Activated naive CD4-positive, alpha-beta T cell treated with anti-CD3 and anti-CD28 coated beads, Interleukin-2, amount 10 ng/mL, durations not matched to agents 7 days and 5 days (primary cell): ENCODE measurements around the gene LAMA4.

Source experiments
- CTCF ChIA-PET: fragments of 350-600 bp; sonication (Branson Sonifier 250); formaldehyde crosslinking; loops from one replicate; lab custom pipeline; 2021; ENCODE audit warnings: antibody characterized with exemption; lab: Charles Lee
- DNase-seq: peaks from one replicate; pipeline ENCODE4 v3.0.0-alpha.2; 2020
- H3K27ac Mint-ChIP-seq: one replicate; pipeline ENCODE4 v1.8.0; 2021; ENCODE audit warnings: mild to moderate bottlenecking, moderate library complexity, mixed read lengths
- H3K27me3 Mint-ChIP-seq: one replicate; pipeline ENCODE4 v1.8.0; 2021; ENCODE audit warnings: mild to moderate bottlenecking, mixed read lengths
- H3K36me3 Mint-ChIP-seq: one replicate; pipeline ENCODE4 v1.8.0; 2021; ENCODE audit warnings: mixed read lengths
- H3K4me1 Mint-ChIP-seq: one replicate; pipeline ENCODE4 v1.8.0; 2021; ENCODE audit warnings: mixed read lengths
- H3K4me3 Mint-ChIP-seq: one replicate; pipeline ENCODE4 v1.8.0; 2021; ENCODE audit warnings: mild to moderate bottlenecking, moderate library complexity, mixed read lengths
- H3K9me3 Mint-ChIP-seq: one replicate; pipeline ENCODE4 v1.8.0; 2021; ENCODE audit warnings: mixed read lengths

The LAMA4 gene

DNA sequence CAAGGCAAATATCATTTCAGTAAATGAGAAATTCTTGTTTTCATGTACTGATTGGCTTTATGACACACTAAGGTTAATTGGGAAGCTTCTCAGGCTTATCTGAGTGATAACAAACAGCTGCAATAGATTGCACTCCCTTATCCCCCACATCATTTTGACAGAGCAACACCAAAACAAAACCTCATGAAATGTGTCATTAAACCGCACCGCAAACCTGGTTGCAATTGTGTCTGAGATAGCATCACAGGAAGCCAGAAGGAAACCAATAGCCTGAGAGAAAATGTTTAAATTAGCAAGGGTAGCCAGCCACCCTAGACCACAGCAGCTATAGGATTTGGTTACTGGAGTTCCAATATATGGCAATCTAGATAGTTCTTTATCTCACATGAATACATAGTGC lies 31.6 kb upstream of the LAMA4 start:
- Mint-ChIP-seq H3K27me3 (peaks cover 52% of the 10 kb centered on the region), H3K27ac (no peak overlapping the region), H3K36me3 (no peaks in the 10 kb centered on the region), H3K9me3 (no peaks in the 10 kb centered on the region), H3K4me3 (no peak overlapping the region), H3K4me1 (peaks cover 25% of the 10 kb centered on the region)
- CTCF ChIA-PET = interaction anchor here (0.8 to 1.0 kb wide), 2 partner anchors 9 to 122 kb away, joined by 3 read pairs; no protein-coding TSS in a partner anchor
- DNase-seq = peak; percentile 76

- no peaks in the 10 kb centered on the region for H3K36me3 Mint-ChIP-seq
- no peaks in the 10 kb centered on the region for H3K9me3 Mint-ChIP-seq
- H3K4me1 Mint-ChIP-seq = peaks cover 25% of the 10 kb centered on the region
- no peak overlapping the region for H3K4me3 Mint-ChIP-seq
- CTCF ChIA-PET = no interaction called here
- H3K27ac Mint-ChIP-seq = no peak overlapping the region
- DNase-seq = no peak
- H3K27me3 Mint-ChIP-seq = peaks cover 59% of the 10 kb centered on the region
Observed at GRCh38 chr6:112284603-112285002, 30.2 kb upstream of the LAMA4 start.

- no peaks in the 10 kb centered on the region for H3K36me3 Mint-ChIP-seq
- peaks cover 25% of the 10 kb centered on the region for H3K4me1 Mint-ChIP-seq
- CTCF ChIA-PET = no interaction called here
- H3K27ac Mint-ChIP-seq = no peak overlapping the region
- H3K27me3 Mint-ChIP-seq = peaks cover 58% of the 10 kb centered on the region
- H3K4me3 Mint-ChIP-seq = no peak overlapping the region
- H3K9me3 Mint-ChIP-seq = no peaks in the 10 kb centered on the region
- DNase-seq = no peak
Observed at GRCh38 chr6:112283621-112284020, 29.3 kb upstream of the LAMA4 start.

DNA sequence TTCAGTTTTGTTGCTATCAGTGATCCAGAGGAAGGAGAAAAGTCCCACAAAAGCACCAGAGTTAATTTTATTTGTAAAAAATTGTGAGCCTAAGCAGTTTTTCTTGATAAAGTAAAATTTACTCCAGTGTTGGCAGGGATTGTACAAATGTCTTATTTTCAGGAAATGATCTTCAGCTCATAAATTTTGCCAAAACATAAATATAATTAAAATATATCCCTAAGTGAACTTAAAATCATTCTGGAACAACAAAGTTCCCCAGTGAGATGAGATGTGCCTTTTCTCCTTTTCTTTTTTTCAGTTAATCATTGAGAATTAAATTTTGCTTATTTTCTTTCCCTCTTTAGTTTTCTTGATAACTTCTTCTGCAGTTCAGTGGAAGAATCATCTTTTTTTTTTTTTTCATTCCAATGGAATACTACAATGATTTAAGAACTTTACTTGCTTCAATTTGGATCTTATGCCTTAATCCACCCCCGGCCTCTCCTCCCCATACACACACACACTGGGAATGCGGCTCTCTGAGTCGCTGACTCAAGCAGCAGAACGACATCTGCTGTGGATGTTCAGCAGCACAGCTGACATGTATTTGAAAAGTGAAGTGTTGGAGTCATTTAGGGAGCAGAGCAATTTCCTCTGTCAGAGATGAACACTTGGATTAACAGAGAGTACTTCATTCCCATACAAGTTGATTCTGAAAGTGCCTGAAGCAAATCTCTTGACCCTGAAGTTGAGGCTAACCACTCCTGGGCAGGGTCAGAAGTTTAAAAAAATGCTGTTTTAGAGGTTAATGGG lies 27.7 kb upstream of the LAMA4 start:
- DNase-seq = no peak
- CTCF ChIA-PET = no interaction called here
- Mint-ChIP-seq H3K4me1 (peaks cover 15% of the 10 kb centered on the region), H3K4me3 (no peak overlapping the region), H3K27ac (no peak overlapping the region), H3K9me3 (no peaks in the 10 kb centered on the region), H3K27me3 (peaks cover 58% of the 10 kb centered on the region), H3K36me3 (no peaks in the 10 kb centered on the region)

DNA sequence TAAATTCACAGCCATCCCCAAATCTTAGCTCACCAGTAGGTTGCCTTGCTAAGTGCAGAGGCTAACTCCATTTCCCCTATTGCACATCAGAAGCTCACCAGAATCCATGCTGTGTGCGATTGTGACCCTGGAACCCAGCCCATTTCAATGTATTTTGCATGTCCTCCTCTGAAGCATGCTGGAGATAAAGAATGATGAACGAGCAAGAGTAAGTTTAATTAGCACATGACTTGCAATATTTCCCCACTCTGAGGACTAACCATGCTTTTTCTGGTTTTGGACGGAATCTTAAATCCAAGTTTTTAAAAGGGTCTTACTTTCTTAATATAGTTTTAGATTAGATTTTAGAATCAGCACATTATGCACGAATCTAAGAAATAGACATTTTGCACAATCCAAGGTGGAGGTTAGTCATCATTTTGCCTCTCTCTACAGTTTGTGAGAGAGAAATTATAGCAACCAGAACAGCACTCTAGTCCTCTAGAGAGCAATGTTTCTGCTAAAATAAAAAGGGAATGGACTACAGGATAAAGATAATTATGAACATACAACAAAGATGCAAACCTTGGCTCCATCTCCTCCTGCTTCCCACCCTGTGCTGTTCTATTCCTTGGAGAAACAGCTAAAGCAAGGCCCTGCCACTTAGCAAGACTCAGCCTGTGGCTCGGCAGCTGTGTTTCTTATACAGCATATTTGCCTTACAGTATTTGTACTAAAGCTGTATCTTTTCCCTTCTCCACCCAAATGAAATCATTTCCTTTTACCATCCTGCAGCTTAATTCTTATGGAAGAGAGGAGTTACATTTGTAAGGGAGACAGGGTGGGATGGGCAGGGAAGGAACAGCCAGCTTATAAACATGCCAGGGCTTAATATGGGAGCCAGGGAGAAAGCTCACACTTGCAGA lies 24.9 kb upstream of the LAMA4 start:
- Mint-ChIP-seq H3K36me3 (no peaks in the 10 kb centered on the region), H3K9me3 (no peaks in the 10 kb centered on the region), H3K4me1 (no peaks in the 10 kb centered on the region), H3K27me3 (peaks cover 53% of the 10 kb centered on the region), H3K27ac (no peak overlapping the region), H3K4me3 (no peak overlapping the region)
- CTCF ChIA-PET = interaction anchor here (1.0 kb wide), 1 partner anchor 24 kb away, joined by 3 read pairs; no protein-coding TSS in a partner anchor
- DNase-seq = no peak

DNA sequence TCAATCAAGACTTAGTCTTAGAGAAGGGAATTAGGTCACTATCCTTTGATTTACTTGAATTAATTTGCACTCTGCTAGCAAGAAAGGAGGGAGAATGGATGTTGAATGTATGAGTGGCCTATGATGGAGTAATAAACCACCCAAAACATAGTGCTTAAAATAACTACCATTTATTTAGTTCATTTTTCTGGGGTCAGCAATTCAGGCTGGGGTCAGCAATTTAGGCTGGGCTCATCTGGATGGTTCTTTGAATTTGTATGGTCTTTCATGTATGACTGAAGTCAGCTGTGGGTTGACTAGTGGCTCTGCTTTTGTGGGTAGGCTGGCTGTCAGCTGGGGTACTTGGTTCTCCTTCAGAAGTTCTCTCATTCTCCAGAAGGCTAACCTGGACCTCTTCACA lies 21.0 kb upstream of the LAMA4 start:
- H3K36me3 Mint-ChIP-seq = no peaks in the 10 kb centered on the region
- no peaks in the 10 kb centered on the region for H3K4me1 Mint-ChIP-seq
- no peak overlapping the region for H3K27ac Mint-ChIP-seq
- DNase-seq = no peak
- H3K9me3 Mint-ChIP-seq = no peaks in the 10 kb centered on the region
- CTCF ChIA-PET = no interaction called here
- H3K4me3 Mint-ChIP-seq = no peak overlapping the region
- peaks cover 31% of the 10 kb centered on the region for H3K27me3 Mint-ChIP-seq

GRCh38 chr6:112274774-112275173 lies 20.4 kb upstream of the LAMA4 start:
- Mint-ChIP-seq H3K36me3 (no peaks in the 10 kb centered on the region), H3K9me3 (no peaks in the 10 kb centered on the region), H3K27ac (no peak overlapping the region), H3K4me3 (no peak overlapping the region), H3K27me3 (peaks cover 30% of the 10 kb centered on the region), H3K4me1 (no peaks in the 10 kb centered on the region)
- DNase-seq = no peak
- CTCF ChIA-PET = no interaction called here

DNA sequence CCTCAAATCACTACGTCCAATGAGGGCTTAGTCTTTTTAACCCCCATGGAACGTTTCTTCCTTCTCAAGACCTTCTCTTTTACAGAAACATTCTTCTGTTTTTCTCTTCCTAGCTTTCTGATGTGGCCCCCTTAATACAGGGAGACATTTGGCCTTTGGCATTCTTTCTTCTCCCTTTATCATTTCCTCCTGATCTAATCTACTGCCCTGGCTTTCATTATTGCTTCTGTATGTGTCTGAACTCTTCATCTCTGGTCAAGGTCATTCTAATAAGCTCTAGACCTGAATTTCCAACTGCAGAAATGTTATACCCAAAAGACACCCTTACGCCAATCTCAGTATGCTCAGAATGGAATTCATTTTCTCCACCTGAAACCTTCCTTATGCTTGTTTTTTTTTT lies 18.4 kb upstream of the LAMA4 start:
- no peaks in the 10 kb centered on the region for H3K36me3 Mint-ChIP-seq

GRCh38 chr6:112270756-112271155 lies 16.4 kb upstream of the LAMA4 start:
- Mint-ChIP-seq H3K9me3 (no peaks in the 10 kb centered on the region), H3K36me3 (no peaks in the 10 kb centered on the region)

More for the DNA sequence above, 18.4 kb upstream of the LAMA4 start:
- Mint-ChIP-seq H3K9me3 (no peaks in the 10 kb centered on the region), H3K4me1 (no peaks in the 10 kb centered on the region), H3K27me3 (peaks cover 16% of the 10 kb centered on the region), H3K27ac (no peak overlapping the region), H3K4me3 (no peak overlapping the region)
- DNase-seq = no peak
- CTCF ChIA-PET = no interaction called here

DNA sequence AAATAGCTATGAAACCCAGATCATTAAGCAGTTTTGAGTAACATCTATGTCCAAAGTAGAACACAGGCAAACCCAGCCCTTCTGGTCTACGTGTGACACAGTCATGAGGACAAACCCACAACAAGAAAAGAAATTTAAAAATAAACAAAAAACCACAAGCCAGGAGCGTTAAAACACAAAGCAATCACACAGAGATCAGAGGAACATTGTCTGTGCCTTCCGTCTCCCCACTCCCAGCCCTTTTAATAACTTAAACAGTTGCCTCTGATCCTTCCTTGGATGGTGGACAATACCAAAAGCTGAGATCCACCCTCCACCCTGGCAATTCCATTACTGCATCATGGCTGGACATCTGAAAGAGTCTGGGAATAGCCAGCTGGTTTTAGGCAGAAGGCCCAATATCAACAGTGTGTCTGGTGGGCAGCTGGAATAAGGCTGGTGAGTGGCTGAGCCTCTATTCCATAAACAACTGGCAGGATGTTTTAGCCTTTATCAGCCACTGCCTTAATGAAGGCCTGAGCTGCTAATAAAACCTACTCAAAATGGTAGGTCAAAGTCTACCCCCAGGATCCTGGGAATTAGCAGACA lies 15.7 kb upstream of the LAMA4 start:
- Mint-ChIP-seq H3K36me3 (no peaks in the 10 kb centered on the region), H3K27me3 (peaks cover 18% of the 10 kb centered on the region), H3K27ac (no peak overlapping the region), H3K4me3 (no peak overlapping the region), H3K4me1 (no peaks in the 10 kb centered on the region), H3K9me3 (no peaks in the 10 kb centered on the region)
- CTCF ChIA-PET = no interaction called here
- DNase-seq = no peak

More at GRCh38 chr6:112270756-112271155, 16.4 kb upstream of the LAMA4 start:
- peaks cover 22% of the 10 kb centered on the region for H3K27me3 Mint-ChIP-seq
- H3K27ac Mint-ChIP-seq = no peak overlapping the region
- no peaks in the 10 kb centered on the region for H3K4me1 Mint-ChIP-seq
- CTCF ChIA-PET = no interaction called here
- no peak overlapping the region for H3K4me3 Mint-ChIP-seq
- no peak for DNase-seq

- H3K4me3 Mint-ChIP-seq = no peak overlapping the region
- no peaks in the 10 kb centered on the region for H3K9me3 Mint-ChIP-seq
- H3K27me3 Mint-ChIP-seq = peaks cover 18% of the 10 kb centered on the region
- no peaks in the 10 kb centered on the region for H3K4me1 Mint-ChIP-seq
- H3K36me3 Mint-ChIP-seq = no peaks in the 10 kb centered on the region
- no peak overlapping the region for H3K27ac Mint-ChIP-seq
- no peak for DNase-seq
- CTCF ChIA-PET = no interaction called here
Observed at GRCh38 chr6:112269114-112269513, 14.7 kb upstream of the LAMA4 start.

DNA sequence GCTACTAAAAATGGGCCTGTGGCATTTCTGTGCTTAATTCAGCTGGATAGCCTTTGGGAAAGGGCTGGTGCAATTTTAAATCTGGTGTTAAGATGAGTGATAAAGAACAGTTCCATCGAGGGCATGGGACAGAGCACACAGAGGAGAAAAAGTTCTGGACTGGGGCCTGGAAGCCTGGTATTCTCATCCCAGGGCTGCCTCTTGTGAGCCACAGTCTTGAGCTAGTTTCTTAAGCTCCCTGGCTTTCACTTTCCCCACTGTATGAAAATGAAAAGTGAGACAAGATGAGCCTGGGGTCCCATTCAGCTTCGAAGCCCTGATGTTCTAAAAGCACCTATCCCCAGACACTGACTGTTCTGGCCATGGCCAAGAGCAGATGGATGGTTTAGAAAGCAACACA lies 14.3 kb upstream of the LAMA4 start:
- Mint-ChIP-seq H3K4me3 (no peak overlapping the region), H3K36me3 (no peaks in the 10 kb centered on the region), H3K27me3 (peaks cover 15% of the 10 kb centered on the region), H3K9me3 (no peaks in the 10 kb centered on the region), H3K4me1 (no peaks in the 10 kb centered on the region), H3K27ac (no peak overlapping the region)
- CTCF ChIA-PET = no interaction called here
- DNase-seq = no peak

DNA sequence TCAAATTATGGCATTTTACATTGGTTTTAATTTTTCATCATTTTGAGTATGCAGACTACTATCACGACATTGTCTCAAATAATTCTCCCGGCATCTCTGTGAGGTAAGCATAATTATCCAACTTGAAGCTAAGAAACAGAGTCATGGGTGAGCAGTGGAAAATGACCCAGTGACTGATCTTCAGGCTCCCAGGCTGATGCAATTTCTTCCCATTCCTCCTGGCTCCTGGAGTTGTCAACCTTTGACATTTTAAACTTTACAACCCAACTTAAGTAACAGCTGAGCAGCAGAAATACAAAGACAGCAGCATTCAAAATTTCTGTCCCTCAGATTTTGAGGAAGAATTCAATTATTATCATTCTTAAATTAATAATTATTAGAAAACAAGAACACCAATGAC lies 13.7 kb upstream of the LAMA4 start:
- no peak overlapping the region for H3K27ac Mint-ChIP-seq
- H3K4me1 Mint-ChIP-seq = no peaks in the 10 kb centered on the region
- H3K27me3 Mint-ChIP-seq = peaks cover 10% of the 10 kb centered on the region
- DNase-seq = no peak
- CTCF ChIA-PET = no interaction called here
- H3K36me3 Mint-ChIP-seq = no peaks in the 10 kb centered on the region
- no peak overlapping the region for H3K4me3 Mint-ChIP-seq
- no peaks in the 10 kb centered on the region for H3K9me3 Mint-ChIP-seq

DNA sequence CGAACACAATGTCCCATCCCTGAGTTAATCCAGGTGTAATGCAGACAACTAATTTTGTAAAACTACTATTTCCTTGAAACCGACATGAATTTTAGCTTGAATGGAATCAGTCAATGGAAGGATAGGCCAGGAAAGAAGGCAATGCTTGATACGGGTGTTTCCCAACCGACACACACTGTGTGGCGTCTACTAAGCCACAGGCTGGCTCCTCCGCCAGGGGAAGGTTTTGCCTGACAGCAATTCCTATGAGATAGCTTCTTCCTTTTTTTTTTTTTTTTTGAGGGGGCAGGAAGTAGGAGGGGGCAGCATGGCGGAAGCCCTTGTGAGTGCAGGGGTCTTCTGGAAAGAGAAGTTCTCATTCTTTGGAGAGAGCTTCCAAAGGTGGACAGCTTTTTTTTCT lies 12.0 kb upstream of the LAMA4 start:
- no peaks in the 10 kb centered on the region for H3K4me1 Mint-ChIP-seq
- H3K27me3 Mint-ChIP-seq = peaks cover 12% of the 10 kb centered on the region
- CTCF ChIA-PET = no interaction called here
- no peaks in the 10 kb centered on the region for H3K36me3 Mint-ChIP-seq
- no peaks in the 10 kb centered on the region for H3K9me3 Mint-ChIP-seq
- H3K4me3 Mint-ChIP-seq = no peak overlapping the region
- H3K27ac Mint-ChIP-seq = no peak overlapping the region
- DNase-seq = no peak
